Measurements from ENCODE around the gene ARHGAP44.

- TF ChIP-seq POLR2A (IDR thresholded peaks at IDR 0.05) (no peak), POLR2AphosphoS5 (IDR thresholded peaks at IDR 0.05) (no peak), CTCF (IDR thresholded peaks at IDR 0.05) (no peak), EP300 (IDR thresholded peaks at IDR 0.05) (no peak)
Measured at GRCh38 chr17:12826431-12826830, 37.1 kb downstream of the ARHGAP44 start.

Data from stomach (tissue), 4 donors.